Panc1 (cell line): ENCODE results near the gene TMEM132E.

Source experiments
- CTCF ChIP-seq: fragments of 450-650 bp; IDR thresholded peaks from 2 replicates; pipeline ENCODE4 v1.5.1; 2017; ENCODE audit warnings: mild to moderate bottlenecking
- SIN3A ChIP-seq: IDR thresholded peaks from 2 replicates; pipeline ENCODE4 v1.6.1; 2012; ENCODE audit warnings: low read depth, mild to moderate bottlenecking, low read length, moderate library complexity, borderline replicate concordance; ENCODE audit not compliant: insufficient read depth

- no peak for TF ChIP-seq CTCF
- no peak for TF ChIP-seq SIN3A
Measured at GRCh38 chr17:34623856-34624766, 44.7 kb downstream of the TMEM132E start.
